Progenitor cell of endocrine pancreas (in vitro differentiated cells): ENCODE data around the gene BDH1. TPM values are rescaled to one million over a fixed set of nuclear protein-coding genes. Genes with fewer than 3 reads are reported as not detected.
"Not testable (repeated sequence)": the region's sequence is repeated elsewhere in the genome, so short reads cannot be mapped to it uniquely, and the experiment has no call there.

ENCODE experiments used
- DNase-seq: peaks from one replicate; pipeline ENCODE4 v3.0.0; 2021; ENCODE audit warnings: low spot score; ENCODE audit not compliant: unreplicated experiment
- H3K27ac Mint-ChIP-seq: 2 replicates; pipeline ENCODE4 v1.8.0; 2021; ENCODE audit warnings: mild to moderate bottlenecking, moderate library complexity, mixed read lengths
- H3K27me3 Mint-ChIP-seq: 2 replicates; pipeline ENCODE4 v1.8.0; 2021; ENCODE audit warnings: mixed read lengths
- H3K36me3 Mint-ChIP-seq: 2 replicates; pipeline ENCODE4 v1.8.0; 2022; ENCODE audit warnings: mixed read lengths; ENCODE audit not compliant: insufficient read depth
- H3K4me1 Mint-ChIP-seq: 2 replicates; pipeline ENCODE4 v1.8.0; 2021; ENCODE audit warnings: low read depth, mixed read lengths
- H3K4me3 Mint-ChIP-seq: 2 replicates; pipeline ENCODE4 v1.8.0; 2021; ENCODE audit warnings: low read depth, mild to moderate bottlenecking, moderate library complexity, mixed read lengths
- H3K9me3 Mint-ChIP-seq: 2 replicates; pipeline ENCODE4 v1.8.0; 2021; ENCODE audit warnings: low read depth, mixed read lengths
- total RNA-seq: library from RNA; stranded (reverse); gene quantifications from 2 replicates; pipeline ENCODE4 v1.2.1, GENCODE V29; 2021
- TF ChIP-seq, protein P1 (sequence below): fragments of 200-600 bp; sonication (generic); IDR thresholded peaks from one replicate; pipeline ENCODE4 v1.5.0; 2021; ENCODE audit warnings: antibody characterized with exemption, mild to moderate bottlenecking; ENCODE audit not compliant: unreplicated experiment

BDH1 gene
- total RNA-seq, 1 donor from 2014 or later, result 41.9 TPM

DNA sequence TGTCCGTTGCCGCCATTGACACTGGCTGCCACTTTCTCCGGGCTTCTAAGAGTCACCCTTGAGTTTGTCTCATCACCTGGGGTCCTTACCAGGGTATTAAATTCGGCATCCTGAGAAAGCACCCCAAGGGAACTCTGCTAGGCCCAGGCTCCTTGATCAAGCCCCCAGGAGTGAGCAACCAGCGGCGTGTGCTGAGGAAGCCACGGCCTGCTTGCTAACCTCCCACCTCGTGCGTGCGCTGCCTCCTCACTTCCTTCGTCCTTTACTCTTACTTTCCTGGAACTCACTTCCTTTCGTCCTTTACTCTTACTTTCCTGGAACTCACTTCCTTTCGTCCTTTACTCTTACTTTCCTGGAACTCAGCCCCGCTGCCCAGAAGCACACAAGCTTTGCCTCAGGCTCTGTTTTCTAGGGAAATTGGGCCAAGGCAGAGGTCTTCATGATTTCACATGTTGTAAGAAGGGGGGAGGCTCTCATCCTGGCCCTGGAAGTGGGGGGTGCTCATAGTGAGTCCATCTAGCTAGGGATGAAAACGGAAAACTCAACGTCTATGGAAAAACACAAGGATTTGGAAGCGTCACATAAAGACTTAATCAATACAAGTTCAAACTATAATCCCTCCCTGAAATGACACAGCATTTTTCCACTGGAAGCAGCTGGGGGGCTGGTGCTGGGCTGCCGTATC lies 36.7 kb upstream of the BDH1 start:
- peak overlapping the region; percentile 86 for H3K27ac Mint-ChIP-seq
- no peaks in the 10 kb centered on the region for H3K27me3 Mint-ChIP-seq
- peaks cover 25% of the 10 kb centered on the region for H3K4me1 Mint-ChIP-seq
- H3K9me3 Mint-ChIP-seq, result no peaks in the 10 kb centered on the region
- no peak for DNase-seq
- TF ChIP-seq, protein P1, sequence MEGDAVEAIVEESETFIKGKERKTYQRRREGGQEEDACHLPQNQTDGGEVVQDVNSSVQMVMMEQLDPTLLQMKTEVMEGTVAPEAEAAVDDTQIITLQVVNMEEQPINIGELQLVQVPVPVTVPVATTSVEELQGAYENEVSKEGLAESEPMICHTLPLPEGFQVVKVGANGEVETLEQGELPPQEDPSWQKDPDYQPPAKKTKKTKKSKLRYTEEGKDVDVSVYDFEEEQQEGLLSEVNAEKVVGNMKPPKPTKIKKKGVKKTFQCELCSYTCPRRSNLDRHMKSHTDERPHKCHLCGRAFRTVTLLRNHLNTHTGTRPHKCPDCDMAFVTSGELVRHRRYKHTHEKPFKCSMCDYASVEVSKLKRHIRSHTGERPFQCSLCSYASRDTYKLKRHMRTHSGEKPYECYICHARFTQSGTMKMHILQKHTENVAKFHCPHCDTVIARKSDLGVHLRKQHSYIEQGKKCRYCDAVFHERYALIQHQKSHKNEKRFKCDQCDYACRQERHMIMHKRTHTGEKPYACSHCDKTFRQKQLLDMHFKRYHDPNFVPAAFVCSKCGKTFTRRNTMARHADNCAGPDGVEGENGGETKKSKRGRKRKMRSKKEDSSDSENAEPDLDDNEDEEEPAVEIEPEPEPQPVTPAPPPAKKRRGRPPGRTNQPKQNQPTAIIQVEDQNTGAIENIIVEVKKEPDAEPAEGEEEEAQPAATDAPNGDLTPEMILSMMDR, result no peak
- no peaks in the 10 kb centered on the region for H3K36me3 Mint-ChIP-seq
- H3K4me3 Mint-ChIP-seq, result no peak overlapping the region

DNA sequence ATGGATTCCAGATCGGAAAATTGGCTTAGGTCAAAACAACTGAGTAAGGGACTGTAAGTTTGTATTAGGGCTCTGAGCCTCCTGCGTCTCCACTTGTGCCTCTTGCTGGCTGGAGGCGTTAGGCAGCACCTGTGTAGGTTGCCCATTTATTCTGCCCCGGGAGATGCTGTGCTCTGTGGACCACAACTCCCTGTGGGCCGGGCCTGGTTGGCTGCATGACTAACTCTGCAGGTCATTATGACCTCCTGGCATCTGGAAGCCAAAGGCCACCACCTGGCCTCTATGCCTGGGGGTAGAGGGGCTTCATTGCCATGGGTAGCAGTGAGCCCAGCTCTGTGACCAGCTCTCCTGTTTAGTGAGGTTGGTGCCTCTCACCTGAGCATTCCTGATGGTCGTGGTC lies 36.0 kb upstream of the BDH1 start:
- H3K27ac Mint-ChIP-seq, result peak overlapping the region; percentile 5
- no peak overlapping the region for H3K4me3 Mint-ChIP-seq
- TF ChIP-seq, protein P1, result no peak

DNA sequence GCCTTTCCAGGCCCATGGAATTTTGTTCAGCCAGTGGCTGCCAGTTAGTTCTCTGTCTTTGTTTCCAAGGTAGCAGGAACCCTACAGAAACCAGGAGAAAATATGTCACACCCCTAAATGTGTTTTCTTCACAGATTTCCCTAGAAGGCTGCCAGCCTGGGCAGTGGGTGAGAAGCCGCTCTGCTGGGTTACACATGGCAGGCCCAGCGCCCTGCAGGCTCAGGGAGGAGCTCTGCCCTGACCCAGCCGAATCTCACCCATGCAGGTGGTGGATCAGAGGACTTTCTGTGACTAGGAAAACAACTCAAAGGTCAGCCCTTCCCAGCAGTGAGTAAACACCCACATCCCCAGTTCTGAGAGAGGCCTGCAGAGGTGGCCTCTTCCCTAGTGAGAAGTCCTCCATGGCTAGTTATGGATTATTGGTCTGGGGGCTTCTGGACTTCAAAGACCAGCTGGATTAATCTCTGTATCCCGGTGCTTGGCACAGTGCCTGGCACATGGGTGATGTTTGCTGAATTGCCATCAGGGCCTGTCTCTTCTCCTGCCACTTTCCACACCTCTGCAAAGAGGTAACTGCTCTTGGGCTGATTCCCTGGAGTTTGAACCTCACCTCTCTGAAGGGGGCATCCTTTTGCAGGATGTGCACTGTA lies 34.7 kb upstream of the BDH1 start:
- Mint-ChIP-seq H3K4me1 (peaks cover 22% of the 10 kb centered on the region), H3K27ac (peak overlapping the region; percentile 94), H3K27me3 (no peaks in the 10 kb centered on the region), H3K4me3 (no peak overlapping the region), H3K9me3 (no peaks in the 10 kb centered on the region), H3K36me3 (no peaks in the 10 kb centered on the region)
- TF ChIP-seq, protein P1, result no peak
- no peak for DNase-seq

More for the DNA sequence above, 36.0 kb upstream of the BDH1 start:
- Mint-ChIP-seq H3K4me1 (peaks cover 22% of the 10 kb centered on the region), H3K36me3 (no peaks in the 10 kb centered on the region), H3K27me3 (no peaks in the 10 kb centered on the region), H3K9me3 (no peaks in the 10 kb centered on the region)
- DNase-seq, result no peak

DNA sequence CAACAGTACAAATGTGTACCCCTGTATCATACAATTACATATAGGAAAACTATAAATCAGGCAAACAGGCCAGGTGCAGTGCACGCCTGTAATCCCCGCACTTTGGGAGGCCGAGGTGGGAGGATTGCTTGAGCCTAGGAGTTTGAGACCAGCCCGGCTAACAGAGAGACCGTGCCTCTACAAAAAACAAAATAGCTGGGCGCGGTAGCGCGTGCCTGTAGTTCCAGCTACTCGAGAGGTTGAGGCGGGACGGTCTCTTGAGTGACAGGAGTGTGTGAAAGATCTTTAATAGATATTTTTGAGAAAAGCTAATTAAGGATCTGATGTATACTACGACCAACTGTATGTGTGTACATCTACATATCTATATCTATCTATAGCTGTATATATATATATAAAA lies 33.8 kb upstream of the BDH1 start:
- Mint-ChIP-seq H3K4me1 (peaks cover 22% of the 10 kb centered on the region), H3K27me3 (no peaks in the 10 kb centered on the region), H3K9me3 (no peaks in the 10 kb centered on the region), H3K4me3 (no peak overlapping the region), H3K36me3 (no peaks in the 10 kb centered on the region), H3K27ac (no peak overlapping the region)
- TF ChIP-seq, protein P1, result no peak
- DNase-seq, result no peak

DNA sequence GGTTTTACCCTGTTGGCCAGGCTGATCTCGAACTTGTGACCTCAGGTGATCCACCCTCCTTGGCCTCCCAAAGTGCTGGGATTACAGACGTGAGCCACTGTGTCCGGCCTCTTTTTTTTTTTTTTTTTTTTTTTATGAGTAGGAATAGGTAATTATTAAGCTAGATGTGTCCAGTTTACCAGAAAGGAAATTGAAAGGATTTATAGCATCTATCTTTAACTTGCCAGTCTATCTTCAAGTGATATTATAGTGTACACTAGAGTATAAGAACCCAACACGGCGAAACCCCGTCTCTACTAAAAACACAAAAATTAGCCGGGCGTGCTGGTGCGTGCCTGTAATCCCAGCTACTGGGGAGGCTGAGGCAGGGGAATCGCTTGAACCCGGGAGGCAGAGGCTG lies 31.0 kb upstream of the BDH1 start:
- not testable (repeated sequence) for DNase-seq, H3K27me3 Mint-ChIP-seq, H3K9me3 Mint-ChIP-seq, H3K4me3 Mint-ChIP-seq, H3K36me3 Mint-ChIP-seq, H3K27ac Mint-ChIP-seq
- H3K4me1 Mint-ChIP-seq, result peaks cover 15% of the 10 kb centered on the region

DNA sequence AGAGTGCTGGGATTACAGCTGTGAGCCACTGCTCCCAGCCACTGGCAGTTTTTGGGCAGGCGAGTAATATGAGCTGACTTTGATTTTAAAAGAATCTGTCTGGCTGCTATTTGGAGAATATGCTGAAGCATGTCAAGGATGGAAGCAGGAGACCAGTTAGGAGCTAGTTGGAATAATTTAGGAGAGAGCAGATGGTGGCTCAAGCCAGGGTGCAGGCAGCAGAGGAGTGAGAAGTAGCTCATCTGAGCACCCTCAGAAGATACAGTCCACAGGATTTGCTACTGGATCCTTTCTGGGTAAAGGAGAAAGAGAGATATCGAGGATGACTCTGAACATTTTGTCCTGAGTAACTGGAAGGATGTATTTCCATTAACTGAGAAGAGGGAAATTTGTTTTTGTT lies 30.4 kb upstream of the BDH1 start:
- Mint-ChIP-seq H3K27ac (no peak overlapping the region), H3K9me3 (no peaks in the 10 kb centered on the region), H3K36me3 (no peaks in the 10 kb centered on the region), H3K4me1 (peaks cover 11% of the 10 kb centered on the region), H3K27me3 (no peaks in the 10 kb centered on the region), H3K4me3 (no peak overlapping the region)
- TF ChIP-seq, protein P1, result no peak
- DNase-seq, result no peak
